ENCODE data around the gene WIZ. TPM values are rescaled to one million over a fixed set of nuclear protein-coding genes. Genes with fewer than 3 reads are reported as not detected.

The WIZ gene
- total RNA-seq, 4 donors from 2014 or later = 24.4 to 94.6 (median 49.9) TPM

DNA sequence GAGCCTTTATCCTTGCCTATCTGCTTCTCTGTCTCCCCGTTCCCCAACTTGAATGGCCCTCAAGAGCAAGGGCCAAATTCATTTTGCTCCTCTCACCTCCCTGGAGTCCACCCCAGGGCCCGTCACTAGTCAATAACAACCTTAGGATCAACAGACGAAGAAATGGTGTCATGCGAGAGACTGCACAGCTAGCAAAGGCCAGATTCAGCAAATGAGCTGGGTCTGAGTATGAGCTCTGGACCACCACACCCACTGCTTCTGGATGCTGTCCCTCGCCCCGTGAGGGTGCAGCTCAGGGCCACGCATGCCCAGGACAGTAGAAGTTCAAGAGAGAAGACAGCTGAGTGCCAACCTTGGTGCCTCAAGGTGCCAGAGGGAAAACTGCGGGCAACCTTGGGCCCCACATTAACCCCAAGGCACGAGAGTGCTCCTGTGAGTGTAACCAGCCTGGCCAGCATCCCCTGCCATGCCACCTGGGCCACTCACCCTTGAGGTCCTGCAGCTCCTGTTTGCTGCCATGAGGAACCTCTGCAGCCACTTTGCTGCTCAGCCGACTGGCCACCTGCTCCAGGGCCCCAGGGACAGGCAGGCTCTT is 19.1 kb downstream of the WIZ start:
- 40 to 80% methylated on average over 1 of the region's 10 CpGs for WGBS, 2 donors (ENCODE audit: low coverage in 1 of 2)
- no peaks in the 10 kb centered on the region for H3K9me3 ChIP-seq
- no peaks in the 10 kb centered on the region for H3K27me3 ChIP-seq
- ATAC-seq = no peak
- no peak overlapping the region for H3K27ac ChIP-seq
- H3K4me3 ChIP-seq = peak overlapping the region in 1 of 2 donors; percentile 92
- H3K36me3 ChIP-seq = peaks cover 0 to 47% of the 10 kb centered on the region in 2 donors
- peaks cover 0 to 50% (median 24%) of the 10 kb centered on the region in 3 donors for H3K4me1 ChIP-seq
- TF ChIP-seq POLR2AphosphoS5 (IDR thresholded peaks at IDR 0.05) = no peak
- no peak for TF ChIP-seq POLR2A (IDR thresholded peaks at IDR 0.05)
- TF ChIP-seq CTCF (IDR thresholded peaks at IDR 0.05) = no peak
- no peak for TF ChIP-seq EP300 (IDR thresholded peaks at IDR 0.05)

DNA sequence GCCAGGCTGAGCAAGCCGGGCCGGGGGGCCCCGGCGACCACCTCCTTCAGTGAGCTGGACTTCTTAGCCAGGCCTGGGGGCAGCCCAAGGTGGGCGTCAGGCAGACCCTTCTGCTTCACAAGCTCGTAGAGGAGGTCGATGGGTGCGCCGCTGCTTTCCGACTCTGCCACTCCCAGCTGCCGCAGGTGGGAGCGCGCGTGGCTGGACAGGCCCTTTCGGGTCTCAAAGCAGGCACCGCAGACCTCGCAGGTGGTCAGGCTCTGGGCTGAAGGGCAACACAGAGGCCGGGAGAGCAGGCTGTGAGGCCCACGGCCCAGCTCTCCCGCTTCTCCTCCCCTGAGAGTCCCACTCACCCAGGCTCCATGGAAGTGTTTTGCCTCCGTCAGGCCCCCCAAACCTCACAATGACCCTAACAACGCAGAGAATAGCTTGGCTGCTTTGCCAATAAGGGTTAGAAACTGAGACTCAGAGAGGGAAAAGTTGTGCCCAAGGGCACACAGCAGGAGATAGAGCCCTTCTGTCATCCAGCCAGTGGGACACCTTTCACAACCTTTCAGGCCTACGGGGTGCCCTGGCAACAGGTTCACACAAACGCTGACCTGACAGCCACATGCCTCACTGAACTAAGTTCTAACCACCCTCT is 19.8 kb downstream of the WIZ start:
- Histone ChIP-seq H3K9me3 (no peaks in the 10 kb centered on the region), H3K4me1 (peaks cover 0 to 50% (median 24%) of the 10 kb centered on the region in 3 donors), H3K27ac (no peak overlapping the region), H3K36me3 (peaks cover 0 to 54% of the 10 kb centered on the region in 2 donors), H3K27me3 (no peaks in the 10 kb centered on the region), H3K4me3 (no peak overlapping the region)
- TF ChIP-seq EP300 (IDR thresholded peaks at IDR 0.05) (no peak), POLR2AphosphoS5 (IDR thresholded peaks at IDR 0.05) (no peak), CTCF (IDR thresholded peaks at IDR 0.05) (no peak), POLR2A (IDR thresholded peaks at IDR 0.05) (no peak)
- WGBS, 2 donors (ENCODE audit: low coverage in 1 of 2) = 71 to 80% methylated on average over 1 of the region's 24 CpGs
- ATAC-seq = no peak

GRCh38 chr19:15428956-15429824 is 20.6 kb downstream of the WIZ start:
- no peak for ATAC-seq
- no peak overlapping the region for H3K27ac ChIP-seq
- WGBS, 2 donors (ENCODE audit: low coverage in 1 of 2) = no CpG with 5 or more reads among the region's 22 CpGs

GRCh38 chr19:15427991-15428471 is 21.7 kb downstream of the WIZ start:
- no peaks in the 10 kb centered on the region for H3K27me3 ChIP-seq
- H3K27ac ChIP-seq = no peak overlapping the region
- peaks cover 0 to 40% (median 21%) of the 10 kb centered on the region in 3 donors for H3K4me1 ChIP-seq
- no peak overlapping the region for H3K4me3 ChIP-seq
- WGBS, 2 donors (ENCODE audit: low coverage in 1 of 2) = no CpG with 5 or more reads among the region's 35 CpGs
- TF ChIP-seq CTCF (IDR thresholded peaks at IDR 0.05) = no peak
- no peak for TF ChIP-seq POLR2A (IDR thresholded peaks at IDR 0.05)
- no peak for TF ChIP-seq EP300 (IDR thresholded peaks at IDR 0.05)
- no peak for TF ChIP-seq POLR2AphosphoS5 (IDR thresholded peaks at IDR 0.05)
- ATAC-seq = no peak
- peaks cover 0 to 73% of the 10 kb centered on the region in 2 donors for H3K36me3 ChIP-seq
- H3K9me3 ChIP-seq = peaks cover 0 to 6% (median 0%) of the 10 kb centered on the region in 3 donors

More at GRCh38 chr19:15428956-15429824, 20.6 kb downstream of the WIZ start:
- Histone ChIP-seq H3K4me1 (peaks cover 0 to 50% (median 24%) of the 10 kb centered on the region in 3 donors), H3K27me3 (no peaks in the 10 kb centered on the region), H3K4me3 (no peak overlapping the region), H3K36me3 (peaks cover 0 to 61% of the 10 kb centered on the region in 2 donors), H3K9me3 (no peaks in the 10 kb centered on the region)
- no peak for TF ChIP-seq POLR2AphosphoS5 (IDR thresholded peaks at IDR 0.05)
- no peak for TF ChIP-seq CTCF (IDR thresholded peaks at IDR 0.05)
- no peak for TF ChIP-seq POLR2A (IDR thresholded peaks at IDR 0.05)

Data from gastroesophageal sphincter (tissue), 4 donors.